ENCODE results near the gene ZNF346. TPM values are rescaled to one million over a fixed set of nuclear protein-coding genes. Genes with fewer than 3 reads are reported as not detected.

ZNF346 gene
- total and polyA plus RNA-seq, 2 donors from 2014 or later, result 9.5 to 19.2 TPM

- no peaks in the 10 kb centered on the region for H3K36me3 ChIP-seq (ENCODE audit: control insufficient read depth in 2 of 3, insufficient read depth in 3 of 3, low read length in 3 of 3)
- no peak overlapping the region for H3K4me3 ChIP-seq (ENCODE audit: low read length in 3 of 3)
- no peaks in the 10 kb centered on the region for H3K9me3 ChIP-seq (ENCODE audit: control insufficient read depth in 2 of 3, insufficient read depth in 1 of 3, low read length in 3 of 3)
- peaks cover 0 to 7% (median 0%) of the 10 kb centered on the region in 3 donors for H3K4me1 ChIP-seq (ENCODE audit: control insufficient read depth in 2 of 3, insufficient read depth in 2 of 3, low read depth in 1 of 3, low read length in 3 of 3)
- DNase-seq (peak in 3 of 5 donors; percentile 57 to 66 (median 63)), FAIRE-seq (no peak)
- no peak for TF ChIP-seq CTCF (IDR thresholded peaks at IDR 0.05; ENCODE audit: borderline replicate concordance, extremely low read depth, insufficient read depth)
- H3K27ac ChIP-seq (ENCODE audit: low read depth in 2 of 2, low read length in 2 of 2), result no peak overlapping the region
- intact Hi-C loops (cut with DNase I), result loop anchor here (5.0 kb wide), 1 partner anchor 38 kb away; no protein-coding TSS in a partner anchor
- H3K27me3 ChIP-seq (ENCODE audit: control insufficient read depth, insufficient read depth, low read length), result no peaks in the 10 kb centered on the region
- H3K9ac ChIP-seq (ENCODE audit: low read length in 3 of 3), result no peak overlapping the region
Measured at GRCh38 chr5:177109810-177110209, 87.3 kb downstream of the ZNF346 start.

- DNase-seq (peak; percentile 77 to 87 (median 82)), FAIRE-seq (no peak)
- H3K4me3 ChIP-seq (ENCODE audit: low read length in 3 of 3), result no peak overlapping the region
- no peak overlapping the region for H3K9ac ChIP-seq (ENCODE audit: low read length in 3 of 3)
- peak; percentile 97 for TF ChIP-seq CTCF (IDR thresholded peaks at IDR 0.05; ENCODE audit: borderline replicate concordance, extremely low read depth, insufficient read depth)
- H3K9me3 ChIP-seq (ENCODE audit: control insufficient read depth in 2 of 3, insufficient read depth in 1 of 3, low read length in 3 of 3), result no peaks in the 10 kb centered on the region
- H3K4me1 ChIP-seq (ENCODE audit: control insufficient read depth in 2 of 3, insufficient read depth in 2 of 3, low read depth in 1 of 3, low read length in 3 of 3), result peaks cover 0 to 15% (median 0%) of the 10 kb centered on the region in 3 donors
- intact Hi-C loops (cut with DNase I), result loop anchor here (5.0 kb wide), 1 partner anchor 40 kb away; no protein-coding TSS in a partner anchor
- no peak overlapping the region for H3K27ac ChIP-seq (ENCODE audit: low read depth in 2 of 2, low read length in 2 of 2)
- H3K36me3 ChIP-seq (ENCODE audit: control insufficient read depth in 2 of 3, insufficient read depth in 3 of 3, low read length in 3 of 3), result no peaks in the 10 kb centered on the region
- H3K27me3 ChIP-seq (ENCODE audit: control insufficient read depth, insufficient read depth, low read length), result no peaks in the 10 kb centered on the region
Measured at GRCh38 chr5:177111720-177112394, 89.4 kb downstream of the ZNF346 start.

DNA sequence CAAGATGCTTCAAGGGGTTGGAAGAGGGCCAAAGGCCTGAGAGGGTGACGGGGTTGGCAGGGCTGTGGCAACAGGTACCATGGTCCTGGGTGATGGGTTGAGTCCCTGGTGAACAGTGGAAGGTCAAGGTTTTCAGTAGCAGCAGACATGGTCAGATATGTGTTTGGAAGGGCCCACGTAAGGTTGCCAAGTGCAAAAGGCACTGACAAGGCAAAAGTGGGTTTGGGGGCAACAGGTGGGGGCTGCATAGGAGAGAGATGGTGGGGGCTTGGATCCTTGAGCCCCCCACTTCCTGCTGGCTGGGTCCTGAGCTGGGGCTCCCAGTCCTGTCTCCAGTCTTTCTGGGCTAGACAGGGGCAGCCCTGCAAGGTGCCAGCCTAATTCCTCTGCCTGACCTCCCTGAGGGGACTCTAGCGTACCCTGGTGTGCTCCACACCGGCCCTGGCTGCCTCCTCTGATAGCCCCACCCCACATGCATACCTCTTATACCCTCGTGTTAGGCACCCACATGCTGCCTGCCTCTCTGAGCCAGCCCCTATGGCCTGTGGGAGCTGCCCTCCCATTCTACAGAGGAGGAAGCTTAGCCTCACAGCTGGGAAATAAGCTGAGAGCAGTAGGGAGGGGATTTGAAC is 90.2 kb downstream of the ZNF346 start:
- FAIRE-seq (no peak), DNase-seq (peak in 1 of 5 donors; percentile 51)
- H3K4me3 ChIP-seq (ENCODE audit: low read length in 3 of 3), result no peak overlapping the region
- intact Hi-C loops (cut with DNase I), result loop anchor here (5.0 kb wide), 1 partner anchor 40 kb away; no protein-coding TSS in a partner anchor
- no peak overlapping the region for H3K9ac ChIP-seq (ENCODE audit: low read length in 3 of 3)
- H3K4me1 ChIP-seq (ENCODE audit: control insufficient read depth in 2 of 3, insufficient read depth in 2 of 3, low read depth in 1 of 3, low read length in 3 of 3), result peaks cover 0 to 15% (median 0%) of the 10 kb centered on the region in 3 donors
- no peaks in the 10 kb centered on the region for H3K36me3 ChIP-seq (ENCODE audit: control insufficient read depth in 2 of 3, insufficient read depth in 3 of 3, low read length in 3 of 3)
- no peaks in the 10 kb centered on the region for H3K9me3 ChIP-seq (ENCODE audit: control insufficient read depth in 2 of 3, insufficient read depth in 1 of 3, low read length in 3 of 3)
- no peak overlapping the region for H3K27ac ChIP-seq (ENCODE audit: low read depth in 2 of 2, low read length in 2 of 2)
- H3K27me3 ChIP-seq (ENCODE audit: control insufficient read depth, insufficient read depth, low read length), result no peaks in the 10 kb centered on the region
- TF ChIP-seq CTCF (IDR thresholded peaks at IDR 0.05; ENCODE audit: borderline replicate concordance, extremely low read depth, insufficient read depth), result no peak

All from kidney (tissue), 14 donors.